Calu3 (cell line): Measurements from ENCODE around the gene TECPR2. TPM values are rescaled to one million over a fixed set of nuclear protein-coding genes. Genes with fewer than 3 reads are reported as not detected.
"Not testable (repeated sequence)": the region's sequence is repeated elsewhere in the genome, so short reads cannot be mapped to it uniquely, and the experiment has no call there.

ENCODE experiments used
- BruUV-seq: library from RNA; stranded (reverse); fragments of 400-500 nt; replicated peaks from 2 replicates; lab custom pipeline; 2021; lab: Mats Ljungman, UMichigan
- CTCF ChIA-PET: fragments of 300-600 bp; sonication (Branson Sonifier 250); formaldehyde crosslinking; loops from one replicate; lab custom pipeline; 2022; ENCODE audit warnings: antibody characterized with exemption; lab: Charles Lee
- DNase-seq: peaks from one replicate; pipeline ENCODE4 v3.0.0; 2022
- H3K27ac Mint-ChIP-seq: one replicate; pipeline ENCODE4 v1.8.0; 2022; ENCODE audit warnings: mixed read lengths; ENCODE audit not compliant: unreplicated experiment
- H3K27me3 Mint-ChIP-seq: one replicate; pipeline ENCODE4 v1.8.0; 2022; ENCODE audit warnings: mixed read lengths; ENCODE audit not compliant: unreplicated experiment
- H3K36me3 Mint-ChIP-seq: one replicate; pipeline ENCODE4 v1.8.0; 2022; ENCODE audit warnings: mild to moderate bottlenecking, moderate library complexity, mixed read lengths; ENCODE audit not compliant: insufficient read depth, unreplicated experiment
- H3K4me1 Mint-ChIP-seq: one replicate; pipeline ENCODE4 v1.8.0; 2022; ENCODE audit warnings: mild to moderate bottlenecking, low read depth, mixed read lengths; ENCODE audit not compliant: unreplicated experiment
- H3K4me3 Mint-ChIP-seq: one replicate; pipeline ENCODE4 v1.8.0; 2022; ENCODE audit warnings: mild to moderate bottlenecking, low read depth, moderate library complexity, mixed read lengths; ENCODE audit not compliant: unreplicated experiment
- H3K9me3 Mint-ChIP-seq: one replicate; pipeline ENCODE4 v1.8.0; 2022; ENCODE audit warnings: low read depth, mixed read lengths; ENCODE audit not compliant: unreplicated experiment
- CTCF ChIP-seq: fragments of 200-600 bp; IDR thresholded peaks from one replicate; pipeline ENCODE4 v1.8.0; 2022; ENCODE audit warnings: antibody characterized with exemption; ENCODE audit not compliant: unreplicated experiment
- intact Hi-C: fragments of 100-400 bp; cut with micrococcal nuclease; formaldehyde crosslinking; loops from one replicate; pipeline ENCODE4 v1.10.0; 2022; ENCODE audit not compliant: unreplicated experiment
- total RNA-seq: library from RNA; stranded (reverse); gene quantifications from 2 replicates; pipeline ENCODE4 v1.2.3, GENCODE V29; 2022

The TECPR2 gene
- total RNA-seq, 1 experiment from 2014 or later, result 21.7 TPM

GRCh38 chr14:102348376-102348775 lies 14.4 kb upstream of the TECPR2 start:
- peaks cover 28% of the 10 kb centered on the region for H3K36me3 Mint-ChIP-seq
- H3K27me3 Mint-ChIP-seq, result no peaks in the 10 kb centered on the region
- H3K27ac Mint-ChIP-seq, result no peak overlapping the region
- intact Hi-C loops, result no loop called here
- no peak overlapping the region for H3K4me3 Mint-ChIP-seq
- H3K9me3 Mint-ChIP-seq, result no peaks in the 10 kb centered on the region
- no peaks in the 10 kb centered on the region for H3K4me1 Mint-ChIP-seq
- CTCF ChIA-PET, result no interaction called here
- BruUV-seq, result no TSS peak
- no peak for TF ChIP-seq CTCF
- no peak for DNase-seq

GRCh38 chr14:102351023-102351422 lies 11.7 kb upstream of the TECPR2 start:
- no TSS peak for BruUV-seq
- no peak overlapping the region for H3K4me3 Mint-ChIP-seq
- CTCF ChIA-PET, result no interaction called here
- no peak for DNase-seq
- H3K27ac Mint-ChIP-seq, result no peak overlapping the region
- peaks cover 35% of the 10 kb centered on the region for H3K36me3 Mint-ChIP-seq
- no peaks in the 10 kb centered on the region for H3K27me3 Mint-ChIP-seq
- intact Hi-C loops, result no loop called here
- no peaks in the 10 kb centered on the region for H3K4me1 Mint-ChIP-seq
- TF ChIP-seq CTCF, result no peak
- no peaks in the 10 kb centered on the region for H3K9me3 Mint-ChIP-seq

GRCh38 chr14:102351593-102351992 lies 11.1 kb upstream of the TECPR2 start:
- H3K4me3 Mint-ChIP-seq, H3K27ac Mint-ChIP-seq, H3K9me3 Mint-ChIP-seq, DNase-seq, intact Hi-C loops, H3K4me1 Mint-ChIP-seq, CTCF ChIA-PET, BruUV-seq, H3K27me3 Mint-ChIP-seq: not testable (repeated sequence)
- H3K36me3 Mint-ChIP-seq, result peaks cover 35% of the 10 kb centered on the region

- Mint-ChIP-seq H3K9me3 (no peaks in the 10 kb centered on the region), H3K36me3 (peaks cover 39% of the 10 kb centered on the region), H3K4me3 (no peak overlapping the region), H3K27me3 (no peaks in the 10 kb centered on the region), H3K4me1 (no peaks in the 10 kb centered on the region), H3K27ac (no peak overlapping the region)
- DNase-seq, result no peak
- CTCF ChIA-PET, result no interaction called here
- BruUV-seq, result no TSS peak
- no peak for TF ChIP-seq CTCF
- intact Hi-C loops, result no loop called here
These were observed 10.5 kb upstream of the TECPR2 start for GRCh38 chr14:102352213-102352612.

GRCh38 chr14:102353126-102353619 lies 9.6 kb upstream of the TECPR2 start:
- Mint-ChIP-seq H3K36me3 (peaks cover 45% of the 10 kb centered on the region), H3K27me3 (no peaks in the 10 kb centered on the region), H3K27ac (no peak overlapping the region), H3K4me3 (no peak overlapping the region), H3K4me1 (no peaks in the 10 kb centered on the region), H3K9me3 (no peaks in the 10 kb centered on the region)
- no TSS peak for BruUV-seq
- CTCF ChIA-PET, result no interaction called here
- intact Hi-C loops, result no loop called here
- no peak for DNase-seq
- TF ChIP-seq CTCF, result no peak
